ENCODE measurements around the gene PBX2. TPM values are rescaled to one million over a fixed set of nuclear protein-coding genes. Genes with fewer than 3 reads are reported as not detected.

Gene PBX2
- total RNA-seq, 1 experiment from 2014 or later: 130 TPM

GRCh38 chr6:32153564-32154513 is 36.2 kb downstream of the PBX2 start, which contains the start of gene PPT2 (continued):
- TF ChIP-seq ZNF281 (CRISPR knock-in tag; IDR thresholded peaks at IDR 0.05) (peak; percentile 97), SP1 (CRISPR knock-in tag; conservative IDR thresholded peaks at IDR 0.05) (0 out of 2 replicates have a peak, but pooled peaks have one; percentile 39), CREM (CRISPR knock-in tag; IDR thresholded peaks at IDR 0.05) (no peak; the same call in 1 of the 2 replicates), TEAD1 (CRISPR knock-in tag; IDR thresholded peaks at IDR 0.05) (no peak; the same call in none of the 2 replicates), MLX (CRISPR knock-in tag; IDR thresholded peaks at IDR 0.05) (no peak), TEAD4 (CRISPR knock-in tag; IDR thresholded peaks at IDR 0.05) (no peak), PREB (CRISPR knock-in tag; IDR thresholded peaks at IDR 0.05; ENCODE audit: borderline replicate concordance) (no peak), TP53 (CRISPR knock-in tag; IDR thresholded peaks at IDR 0.05) (no peak), ZMAT4 (CRISPR knock-in tag; IDR thresholded peaks at IDR 0.05) (no peak), ZNF396 (CRISPR knock-in tag; IDR thresholded peaks at IDR 0.05; ENCODE audit: borderline replicate concordance) (no peak), ERG (CRISPR knock-in tag; IDR thresholded peaks at IDR 0.05) (no peak), ATF1 (CRISPR knock-in tag; IDR thresholded peaks at IDR 0.05) (no peak), USF1 (CRISPR knock-in tag; IDR thresholded peaks at IDR 0.05) (no peak), MAX (CRISPR knock-in tag; IDR thresholded peaks at IDR 0.05) (peak; percentile 64), FOXJ3 (CRISPR knock-in tag; IDR thresholded peaks at IDR 0.05; ENCODE audit: borderline replicate concordance) (no peak), IRF2 (CRISPR knock-in tag; IDR thresholded peaks at IDR 0.05; ENCODE audit: borderline replicate concordance, low read depth) (no peak), ETV6 (CRISPR knock-in tag; IDR thresholded peaks at IDR 0.05) (peak; percentile 18), AR (CRISPR knock-in tag; IDR thresholded peaks at IDR 0.05) (no peak), NFYB (CRISPR knock-in tag; conservative IDR thresholded peaks at IDR 0.05; ENCODE audit: low read depth) (0 out of 2 replicates have a peak, but pooled peaks have one; percentile 5)
